HepG2 (cell line): ENCODE data around the gene NFS1. TPM values are rescaled to one million over a fixed set of nuclear protein-coding genes. Genes with fewer than 3 reads are reported as not detected.
A peak's percentile ranks its signal among the peaks of the same experiment; 100 is the strongest.

Experiments
- ATAC-seq: fragments of 200-7000 bp; cut with Tn5 transposase; 3 replicates; pipeline ENCODE4 v1.9.1; 2020; ENCODE audit warnings: mild to moderate bottlenecking, moderate library complexity
- BruUV-seq: library from RNA; stranded (reverse); fragments of 400-500 nt; replicated peaks from 2 replicates; lab custom pipeline; 2021; lab: Mats Ljungman, UMichigan
- CTCF ChIA-PET: fragments of 300-600 bp; formaldehyde crosslinking; extraction: SDS; loops from one replicate; lab custom pipeline; 2021; ENCODE audit warnings: low total read pairs, inconsistent platforms, low intra/inter-chr PET ratio; lab: Yijun Ruan, JAX
- POLR2A ChIA-PET: fragments of 350-600 bp; sonication (Branson Sonifier 250); formaldehyde crosslinking; loops from one replicate; lab custom pipeline; 2020; ENCODE audit warnings: antibody characterized with exemption, inconsistent platforms; lab: Yijun Ruan, JAX
- DNase-seq: peaks from one replicate; pipeline ENCODE4 v3.0.0-alpha.2; 2015; ENCODE audit warnings: low spot score
- FAIRE-seq: peaks from 3 replicates; lab custom pipeline; 2011; peaks lifted over from hg19 to GRCh38; lab: Jason Lieb, UNC
- H2AFZ ChIP-seq: one replicate; pipeline ENCODE4 v1.6.1; 2011; ENCODE audit warnings: low read length, inconsistent platforms
- H3K27ac ChIP-seq: fragments of 300-600 bp; 3 replicates; pipeline ENCODE4 v1.8.0; 2011; ENCODE audit warnings: mixed run types, mild to moderate bottlenecking, mixed read lengths, low read length, inconsistent platforms; ENCODE audit not compliant: insufficient read depth; ENCODE audit errors: extremely low read length
- H3K27me3 ChIP-seq, 2 experiments: fragments of 200-600 bp in 1 of 2; 2 replicates in 1 of 2; 3 replicates in 1 of 2; pipeline versions ENCODE4 v1.6.0 to v1.8.0; 2011; ENCODE audit warnings: low read length in 2 of 2, mild to moderate bottlenecking in 2 of 2, moderate library complexity in 2 of 2, inconsistent platforms in 1 of 2; ENCODE audit not compliant: insufficient read depth in 2 of 2, control insufficient read depth in 1 of 2
- H3K36me3 ChIP-seq, 2 experiments: fragments of 200-600 bp in 1 of 2; replicated peaks in 1 of 2; 2 replicates in 1 of 2; 3 replicates in 1 of 2; pipeline versions ENCODE4 v1.5.1 to v1.8.0; 2011; ENCODE audit warnings: low read length in 2 of 2, inconsistent platforms in 1 of 2; ENCODE audit not compliant: insufficient read depth in 2 of 2, control insufficient read depth in 1 of 2
- H3K4me1 ChIP-seq: 2 replicates; pipeline ENCODE4 v1.5.1; 2012; ENCODE audit warnings: low read length, inconsistent platforms; ENCODE audit not compliant: insufficient read depth
- H3K4me2 ChIP-seq: 2 replicates; pipeline ENCODE4 v1.6.0; 2011; ENCODE audit warnings: low read depth, low read length, inconsistent platforms
- H3K4me3 ChIP-seq, 3 experiments: fragments of 200-600 bp in 1 of 3; sonication (generic), shearing (Covaris generic) in 1 of 3; replicated peaks in 1 of 3; 2 replicates each; pipeline ENCODE4 v1.5.1; 2011 to 2016; ENCODE audit warnings: low read length in 3 of 3, inconsistent platforms in 2 of 3, low read depth in 2 of 3, mild to moderate bottlenecking in 2 of 3, control low read depth in 1 of 3, mixed read lengths in 1 of 3; ENCODE audit not compliant: insufficient read depth in 1 of 3
- H3K79me2 ChIP-seq: one replicate; pipeline ENCODE4 v1.6.1; 2011; ENCODE audit warnings: low read length, inconsistent platforms; ENCODE audit not compliant: insufficient read depth
- H3K9ac ChIP-seq: 2 replicates; pipeline ENCODE4 v1.6.0; 2011; ENCODE audit warnings: mild to moderate bottlenecking, low read depth, low read length, inconsistent platforms; ENCODE audit not compliant: insufficient read depth
- H3K9me3 ChIP-seq: 2 replicates; pipeline ENCODE4 v1.5.1; 2012; ENCODE audit warnings: mild to moderate bottlenecking, low read length
- H4K20me1 ChIP-seq: 2 replicates; pipeline ENCODE4 v1.6.0; 2011; ENCODE audit warnings: inconsistent platforms, mild to moderate bottlenecking, low read length, moderate library complexity; ENCODE audit not compliant: insufficient read depth
- AGO2 ChIP-seq: fragments of 200-400 bp; formaldehyde crosslinking; optimal IDR thresholded peaks from 2 replicates; pipeline ENCODE3; 2017; ENCODE audit warnings: mild to moderate bottlenecking, low read depth, low read length, moderate library complexity
- BCL3 ChIP-seq: sonication (generic); formaldehyde crosslinking; IDR thresholded peaks from 2 replicates; pipeline ENCODE4 v1.5.1; 2020; ENCODE audit warnings: mild to moderate bottlenecking, missing genetic modification reagents, moderate library complexity
- BHLHE40 ChIP-seq: IDR thresholded peaks from 2 replicates; pipeline ENCODE4 v1.6.1; 2011; ENCODE audit warnings: low read length, improper control_type of control experiment
- CC2D1A ChIP-seq: sonication (generic); formaldehyde crosslinking; IDR thresholded peaks from 2 replicates; pipeline ENCODE4 v1.8.1; 2023; ENCODE audit warnings: mild to moderate bottlenecking, missing genetic modification reagents
- CREM ChIP-seq, 2 experiments: sonication (generic) in 1 of 2; formaldehyde crosslinking in 1 of 2; IDR thresholded peaks; 2 replicates each; pipeline versions ENCODE4 v1.4.0 to v1.6.1; 2016 to 2020; ENCODE audit warnings: antibody characterized with exemption in 1 of 2, mild to moderate bottlenecking in 1 of 2, missing genetic modification reagents in 1 of 2
- HNRNPL ChIP-seq: fragments of 200-400 bp; formaldehyde crosslinking; IDR thresholded peaks from 2 replicates; pipeline ENCODE4 v1.6.1; 2017; ENCODE audit warnings: mild to moderate bottlenecking, low read depth, low read length
- HNRNPUL1 ChIP-seq: fragments of 200-400 bp; formaldehyde crosslinking; IDR thresholded peaks from 2 replicates; pipeline ENCODE4 v1.6.1; 2017; ENCODE audit warnings: low read depth, mild to moderate bottlenecking, low read length, moderate library complexity
- PBX3 ChIP-seq: sonication (generic); formaldehyde crosslinking; IDR thresholded peaks from 2 replicates; pipeline ENCODE4 v1.8.1; 2023; ENCODE audit warnings: missing genetic modification reagents, inconsistent platforms, borderline replicate concordance
- RNF219 ChIP-seq: sonication (generic); formaldehyde crosslinking; IDR thresholded peaks from 2 replicates; pipeline ENCODE4 v1.5.0; 2020; ENCODE audit warnings: mild to moderate bottlenecking, missing genetic modification reagents
- SNAPC2 ChIP-seq: sonication (generic); formaldehyde crosslinking; IDR thresholded peaks from 2 replicates; pipeline ENCODE4 v1.8.1; 2022; ENCODE audit warnings: mild to moderate bottlenecking, missing genetic modification reagents
- SNAPC5 ChIP-seq: sonication (generic); formaldehyde crosslinking; IDR thresholded peaks from 2 replicates; pipeline ENCODE4 v1.8.1; 2023; ENCODE audit warnings: mild to moderate bottlenecking, missing genetic modification reagents, borderline replicate concordance
- SNRNP70 ChIP-seq: fragments of 200-400 bp; formaldehyde crosslinking; IDR thresholded peaks from 2 replicates; pipeline ENCODE4 v1.6.1; 2017; ENCODE audit warnings: mild to moderate bottlenecking, low read depth, low read length, moderate library complexity
- SOX13 ChIP-seq, 3 experiments: fragments of 450-650 bp in 1 of 3; sonication (generic) in 1 of 3; formaldehyde crosslinking in 1 of 3; IDR thresholded peaks in 2 of 3; conservative IDR thresholded peaks in 1 of 3; 2 replicates each; pipeline versions ENCODE4 v1.5.0 to v1.6.1; 2016 to 2020; ENCODE audit warnings: antibody characterized with exemption in 1 of 3, mild to moderate bottlenecking in 1 of 3, missing compliant biosample characterization in 1 of 3, missing genetic modification reagents in 1 of 3, moderate library complexity in 1 of 3
- TCF7L2 ChIP-seq: IDR thresholded peaks from 2 replicates; pipeline ENCODE4 v1.6.1; 2011; ENCODE audit warnings: mild to moderate bottlenecking, low read depth, low read length, moderate library complexity
- ZFP36 ChIP-seq: fragments of 150-350 bp; IDR thresholded peaks from 2 replicates; pipeline ENCODE4 v1.6.1; 2018; ENCODE audit warnings: borderline replicate concordance, low read length, low read depth; ENCODE audit not compliant: partially characterized antibody
- ZNF180 ChIP-seq: sonication (generic); formaldehyde crosslinking; IDR thresholded peaks from 2 replicates; pipeline ENCODE4 v1.4.0; 2020; ENCODE audit warnings: low read depth, missing genetic modification reagents, borderline replicate concordance
- ZNF616 ChIP-seq: sonication (generic); formaldehyde crosslinking; IDR thresholded peaks from 2 replicates; pipeline ENCODE4 v1.5.0; 2020; ENCODE audit warnings: low read depth, mild to moderate bottlenecking, missing genetic modification reagents
- WGBS: methylation state at CpG from one replicate; pipeline ENCODE4 v1.1.6; 2017; ENCODE audit warnings: low lambda C conversion rate; 5-methylcytosine and 5-hydroxymethylcytosine counted together
- in situ Hi-C: cut with HindIII; loops from 2 replicates; pipeline ENCODE4 v1.10.0; 2017; ENCODE audit warnings: low pct_unique_long_range_greater_than_20kb; ENCODE audit not compliant: extremely low pct_ligation_motif_present
- intact Hi-C: fragments of 100-400 bp; cut with micrococcal nuclease; formaldehyde crosslinking; loops from one replicate; pipeline ENCODE4 v1.10.0; 2022; ENCODE audit not compliant: unreplicated experiment
- polyA plus RNA-seq, 8 experiments: library from polyadenylated mRNA; depleted of rRNA in 3 of 8; stranded (reverse) in 7 of 8; unstranded in 1 of 8; fragments of >200 nt; fragmentation: Illumina TruSeq in 4 of 8; extraction: Trizol in 4 of 8; gene quantifications; 2 replicates each; pipeline versions ENCODE4 v1.2.1 to v1.2.3, GENCODE V29; 2011 to 2016; ENCODE audit warnings: low read depth in 4 of 8, missing spikeins in 1 of 8, mixed read lengths in 1 of 8; ENCODE audit not compliant: insufficient read depth in 1 of 8
- total RNA-seq, 5 experiments: library from RNA; depleted of rRNA; stranded (reverse); fragments of >200 nt; fragmentation: Illumina TruSeq; extraction: Trizol; gene quantifications; 2 replicates each; pipeline ENCODE4 v1.2.3, GENCODE V29; 2016; ENCODE audit warnings: low read depth in 1 of 5

The NFS1 gene
- total and polyA plus RNA-seq, 2 of the 13 experiments (the other 11 are each of a cell fraction or from before 2014, with no cell fraction given): 65.9 to 88.1 TPM

- Histone ChIP-seq H3K27ac (no peak overlapping the region), H3K27me3 (no peaks in the 10 kb centered on the region; a peak in 1 of 5 replicates), H3K4me1 (peaks cover 17% of the 10 kb centered on the region), H3K9me3 (no peaks in the 10 kb centered on the region), H4K20me1 (peaks cover 56% of the 10 kb centered on the region), H3K9ac (no peak overlapping the region), H3K79me2 (peaks cover 33% of the 10 kb centered on the region), H2AFZ (no peak overlapping the region), H3K4me3 (no peak overlapping the region), H3K4me2 (no peak overlapping the region), H3K36me3 (peaks cover 19 to 55% of the 10 kb centered on the region in 2 experiments)
- WGBS: 93% methylated on average over 4 of the region's 4 CpGs
- no peak for ATAC-seq
- FAIRE-seq: no peak
- intact Hi-C loops (no loop called here), in situ Hi-C loops (no loop called here)
- BruUV-seq: no TSS peak
- no peak for DNase-seq
- ChIA-PET CTCF (no interaction called here), POLR2A (interaction anchor here (0.7 to 23.6 kb wide), 14 partner anchors 9 to 218 kb away, joined by 3 to 319 read pairs (median 3); partner anchors contain the start of genes PHF20, RBM39 and SPAG4)
- TF ChIP-seq ZNF180 (CRISPR knock-in tag) (no peak), SNAPC2 (CRISPR knock-in tag) (peak; percentile 7), HNRNPUL1 (peak; percentile 67), SNRNP70 (0 out of 2 replicates have a peak, but pooled peaks have one; percentile 36), RNF219 (CRISPR knock-in tag) (no peak), CREM (IDR thresholded peaks at IDR 0.05) (no peak), CREM (CRISPR knock-in tag; IDR thresholded peaks at IDR 0.05) (no peak), SOX13 (IDR thresholded peaks at IDR 0.05) (no peak), SOX13 (CRISPR knock-in tag; conservative IDR thresholded peaks at IDR 0.05 in 1 of 2, IDR thresholded peaks at IDR 0.05 in 1 of 2) (peak in 1 of 2 experiments; percentile 52; a peak in 1 of 4 replicates), HNRNPL (0 out of 2 replicates have a peak, but pooled peaks have one; percentile 30), SNAPC5 (0 out of 2 replicates have a peak, but pooled peaks have one; percentile 25), ZNF616 (no peak), CC2D1A (CRISPR knock-in tag) (no peak), ZFP36 (no peak), TCF7L2 (0 out of 2 replicates have a peak, but pooled peaks have one; percentile 31), PBX3 (CRISPR knock-in tag) (no peak; the same call in 1 of the 2 replicates), BHLHE40 (peak; percentile 13; the same call in 1 of the 2 replicates), AGO2 (peak; percentile 96), BCL3 (no peak)
Measured at GRCh38 chr20:35702824-35703695, 3.9 kb upstream of the NFS1 start.
